HUES64 (cell line): ENCODE results near the gene GYG2.
"Not testable (repeated sequence)": the region's sequence is repeated elsewhere in the genome, so short reads cannot be mapped to it uniquely, and the experiment has no call there.

Experiments used
- H3K27ac ChIP-seq: 2 replicates; pipeline ENCODE4 v1.7.0; 2013; ENCODE audit warnings: low read depth, low read length, inconsistent platforms
- H3K27me3 ChIP-seq: 2 replicates; pipeline ENCODE4 v1.6.1; 2013; ENCODE audit warnings: mild to moderate bottlenecking, low read length; ENCODE audit not compliant: insufficient read depth
- H3K36me3 ChIP-seq: 2 replicates; pipeline ENCODE4 v1.6.1; 2013; ENCODE audit warnings: mild to moderate bottlenecking, low read length; ENCODE audit not compliant: insufficient read depth
- H3K4me1 ChIP-seq: 2 replicates; pipeline ENCODE4 v1.6.1; 2013; ENCODE audit warnings: mild to moderate bottlenecking, low read length, moderate library complexity; ENCODE audit not compliant: insufficient read depth
- H3K4me3 ChIP-seq: 2 replicates; pipeline ENCODE4 v1.5.1; 2013; ENCODE audit warnings: mild to moderate bottlenecking, low read length, moderate library complexity
- H3K9ac ChIP-seq: 2 replicates; pipeline ENCODE4 v1.6.1; 2013; ENCODE audit warnings: mild to moderate bottlenecking, low read depth, low read length
- H3K9me3 ChIP-seq: 2 replicates; pipeline ENCODE4 v1.6.1; 2013; ENCODE audit warnings: low read depth, low read length; ENCODE audit not compliant: insufficient read depth
- WGBS: fragments of 150-250, 120-280 bp; methylation state at CpG from one replicate; pipeline ENCODE4 v1.1.7; 2013; ENCODE audit warnings: missing lambda C conversion rate; 5-methylcytosine and 5-hydroxymethylcytosine counted together

Gene GYG2

GRCh38 chrX:2794336-2794735 lies 34.4 kb upstream of the GYG2 start:
- no peaks in the 10 kb centered on the region for H3K27me3 ChIP-seq
- peaks cover 10% of the 10 kb centered on the region for H3K4me1 ChIP-seq
- H3K9ac ChIP-seq = no peak overlapping the region
- no peak overlapping the region for H3K27ac ChIP-seq
- no peak overlapping the region for H3K4me3 ChIP-seq
- 91% methylated on average over 19 of the region's 19 CpGs for WGBS
- H3K9me3 ChIP-seq = no peaks in the 10 kb centered on the region
- no peaks in the 10 kb centered on the region for H3K36me3 ChIP-seq

- H3K4me1 ChIP-seq = peaks cover 17% of the 10 kb centered on the region
- H3K27ac ChIP-seq, H3K9me3 ChIP-seq, H3K9ac ChIP-seq, H3K4me3 ChIP-seq, H3K27me3 ChIP-seq, H3K36me3 ChIP-seq: not testable (repeated sequence)
- 93% methylated on average over 13 of the region's 15 CpGs for WGBS
These were observed 31.9 kb upstream of the GYG2 start for GRCh38 chrX:2796808-2797207.

- peak overlapping the region; percentile 49; the same call in 1 of the 2 replicates for H3K4me3 ChIP-seq
- peaks cover 11% of the 10 kb centered on the region for H3K4me1 ChIP-seq
- peak overlapping the region; percentile 90; the same call in 1 of the 2 replicates for H3K27ac ChIP-seq
- no peaks in the 10 kb centered on the region for H3K27me3 ChIP-seq
- no peaks in the 10 kb centered on the region for H3K9me3 ChIP-seq
- 58% methylated on average over 4 of the region's 4 CpGs for WGBS
- no peaks in the 10 kb centered on the region for H3K36me3 ChIP-seq
- H3K9ac ChIP-seq = peak overlapping the region; percentile 44; the same call in 1 of the 2 replicates
These were observed 29.4 kb upstream of the GYG2 start for GRCh38 chrX:2799369-2799768.

- H3K27ac ChIP-seq = peak overlapping the region; percentile 94; the same call in 1 of the 2 replicates
- H3K27me3 ChIP-seq, H3K36me3 ChIP-seq, H3K9me3 ChIP-seq: not testable (repeated sequence)
- WGBS = 7% methylated on average over 3 of the region's 5 CpGs
- H3K9ac ChIP-seq = peak overlapping the region; percentile 71; the same call in 1 of the 2 replicates
- peaks cover 11% of the 10 kb centered on the region for H3K4me1 ChIP-seq
- H3K4me3 ChIP-seq = peak overlapping the region; percentile 49
These were observed 28.8 kb upstream of the GYG2 start for GRCh38 chrX:2799980-2800379.

- H3K27ac ChIP-seq = peak overlapping the region; percentile 94
- 77% methylated on average over 4 of the region's 4 CpGs for WGBS
- peak overlapping the region; percentile 71 for H3K9ac ChIP-seq
- H3K36me3 ChIP-seq = no peaks in the 10 kb centered on the region
- H3K4me3 ChIP-seq = peak overlapping the region; percentile 49
- peaks cover 15% of the 10 kb centered on the region for H3K4me1 ChIP-seq
- H3K9me3 ChIP-seq = no peaks in the 10 kb centered on the region
- no peaks in the 10 kb centered on the region for H3K27me3 ChIP-seq
These were observed 27.5 kb upstream of the GYG2 start for GRCh38 chrX:2801223-2801622.

GRCh38 chrX:2802376-2803090 lies 26.2 kb upstream of the GYG2 start:
- Histone ChIP-seq H3K27ac (peak overlapping the region; percentile 67; the same call in 1 of the 2 replicates), H3K4me1 (peaks cover 15% of the 10 kb centered on the region), H3K9ac (0 out of 2 replicates have a peak overlapping the region, but pooled peaks have one; percentile 31)
- H3K4me3 ChIP-seq, H3K27me3 ChIP-seq, H3K36me3 ChIP-seq, H3K9me3 ChIP-seq: not testable (repeated sequence)
- WGBS = 67% methylated on average over 14 of the region's 18 CpGs

GRCh38 chrX:2803486-2803885 lies 25.2 kb upstream of the GYG2 start:
- Histone ChIP-seq H3K27ac (peak overlapping the region; percentile 90; the same call in 1 of the 2 replicates), H3K4me1 (peaks cover 15% of the 10 kb centered on the region)
- not testable (repeated sequence) for H3K4me3 ChIP-seq, H3K9ac ChIP-seq, H3K36me3 ChIP-seq, H3K27me3 ChIP-seq, H3K9me3 ChIP-seq
- WGBS = 56% methylated on average over 7 of the region's 8 CpGs

GRCh38 chrX:2804106-2804843 lies 24.5 kb upstream of the GYG2 start:
- H3K4me3 ChIP-seq, H3K9me3 ChIP-seq, H3K36me3 ChIP-seq, H3K27me3 ChIP-seq: not testable (repeated sequence)
- WGBS = 33% methylated on average over 13 of the region's 18 CpGs
- peaks cover 11% of the 10 kb centered on the region for H3K4me1 ChIP-seq
- peak overlapping the region; percentile 58; the same call in 1 of the 2 replicates for H3K9ac ChIP-seq
- H3K27ac ChIP-seq = peak overlapping the region; percentile 90; the same call in 1 of the 2 replicates

- not testable (repeated sequence) for H3K36me3 ChIP-seq, H3K27me3 ChIP-seq, H3K4me1 ChIP-seq, H3K9me3 ChIP-seq, H3K4me3 ChIP-seq
- 16% methylated on average over 20 of the region's 20 CpGs for WGBS
- H3K9ac ChIP-seq = peak overlapping the region; percentile 60; the same call in 1 of the 2 replicates
- H3K27ac ChIP-seq = peak overlapping the region; percentile 90
These were observed 23.9 kb upstream of the GYG2 start for GRCh38 chrX:2804858-2805257.

GRCh38 chrX:2811271-2811670 lies 17.5 kb upstream of the GYG2 start:
- Histone ChIP-seq H3K9ac (no peak overlapping the region), H3K36me3 (no peaks in the 10 kb centered on the region), H3K9me3 (no peaks in the 10 kb centered on the region), H3K4me1 (no peaks in the 10 kb centered on the region), H3K4me3 (no peak overlapping the region), H3K27ac (no peak overlapping the region), H3K27me3 (no peaks in the 10 kb centered on the region)
- WGBS = 89% methylated on average over 5 of the region's 5 CpGs

GRCh38 chrX:2812161-2812907 lies 16.4 kb upstream of the GYG2 start:
- H3K4me3 ChIP-seq, H3K9ac ChIP-seq: not testable (repeated sequence)
- 32% methylated on average over 14 of the region's 16 CpGs for WGBS

More at GRCh38 chrX:2812161-2812907, 16.4 kb upstream of the GYG2 start:
- H3K27me3 ChIP-seq, H3K9me3 ChIP-seq, H3K4me1 ChIP-seq, H3K36me3 ChIP-seq, H3K27ac ChIP-seq: not testable (repeated sequence)
